ENCODE measurements around the gene IL17F.

The IL17F gene

GRCh38 chr6:52187098-52187497 lies 57.2 kb downstream of the IL17F start:
- DNase-seq (ENCODE audit: low read depth): no peak

Data from stimulated activated CD4-positive, alpha-beta T cell treated with anti-CD3 and anti-CD28 coated beads, Interleukin-2, amount 100 ng/mL, for 4 hours (primary cell).